ENCODE results near the gene SUGCT.

Gene SUGCT

GRCh38 chr7:40305229-40305628 is 170.4 kb downstream of the SUGCT start:
- no peak for TF ChIP-seq CTCF (IDR thresholded peaks at IDR 0.05)

- TF ChIP-seq CTCF (IDR thresholded peaks at IDR 0.05) = no peak
Measured at GRCh38 chr7:40306025-40306424, 171.2 kb downstream of the SUGCT start.

GRCh38 chr7:40306596-40306995 is 171.8 kb downstream of the SUGCT start:
- no peak for TF ChIP-seq CTCF (IDR thresholded peaks at IDR 0.05)

- TF ChIP-seq CTCF (IDR thresholded peaks at IDR 0.05) = no peak
Measured at GRCh38 chr7:40310258-40310657, 175.5 kb downstream of the SUGCT start.

- TF ChIP-seq CTCF (IDR thresholded peaks at IDR 0.05) = no peak
Measured at GRCh38 chr7:40311307-40311706, 176.5 kb downstream of the SUGCT start.

GRCh38 chr7:40315277-40315676 is 180.5 kb downstream of the SUGCT start:
- no peak for TF ChIP-seq CTCF (IDR thresholded peaks at IDR 0.05)

- TF ChIP-seq CTCF (IDR thresholded peaks at IDR 0.05) = no peak
Measured at GRCh38 chr7:40316176-40316575, 181.4 kb downstream of the SUGCT start.

- no peak for TF ChIP-seq CTCF (IDR thresholded peaks at IDR 0.05)
Measured at GRCh38 chr7:40324914-40325313, 190.1 kb downstream of the SUGCT start.
